ENCODE measurements around the gene FEN1.

DNA sequence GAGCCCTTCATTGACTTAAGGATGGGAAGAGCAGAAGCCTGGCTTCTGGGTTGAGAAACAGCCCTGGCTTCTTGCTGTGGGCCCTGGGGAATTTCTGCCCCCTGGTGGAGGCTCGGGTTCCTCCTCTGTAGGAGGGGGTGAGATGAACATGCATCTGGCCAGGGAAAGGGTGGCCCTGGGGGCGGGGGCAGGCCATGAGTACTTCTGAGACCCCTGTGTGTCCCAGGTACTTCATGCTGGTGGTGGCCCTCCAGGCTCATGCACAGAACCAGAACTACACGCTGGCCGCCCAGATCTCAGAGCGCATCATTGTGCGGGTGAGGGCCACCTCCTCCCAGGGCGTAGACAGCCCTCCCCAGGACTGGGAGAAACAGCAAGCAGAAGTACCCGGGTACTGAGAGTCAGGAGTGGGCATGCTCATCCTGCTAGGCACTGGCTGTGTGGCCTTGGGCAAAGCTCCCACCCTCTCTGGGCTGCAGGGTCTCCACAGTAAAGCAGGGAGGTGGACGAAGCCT, 16.1 kb upstream of the FEN1 start:
- TF ChIP-seq, protein P1, sequence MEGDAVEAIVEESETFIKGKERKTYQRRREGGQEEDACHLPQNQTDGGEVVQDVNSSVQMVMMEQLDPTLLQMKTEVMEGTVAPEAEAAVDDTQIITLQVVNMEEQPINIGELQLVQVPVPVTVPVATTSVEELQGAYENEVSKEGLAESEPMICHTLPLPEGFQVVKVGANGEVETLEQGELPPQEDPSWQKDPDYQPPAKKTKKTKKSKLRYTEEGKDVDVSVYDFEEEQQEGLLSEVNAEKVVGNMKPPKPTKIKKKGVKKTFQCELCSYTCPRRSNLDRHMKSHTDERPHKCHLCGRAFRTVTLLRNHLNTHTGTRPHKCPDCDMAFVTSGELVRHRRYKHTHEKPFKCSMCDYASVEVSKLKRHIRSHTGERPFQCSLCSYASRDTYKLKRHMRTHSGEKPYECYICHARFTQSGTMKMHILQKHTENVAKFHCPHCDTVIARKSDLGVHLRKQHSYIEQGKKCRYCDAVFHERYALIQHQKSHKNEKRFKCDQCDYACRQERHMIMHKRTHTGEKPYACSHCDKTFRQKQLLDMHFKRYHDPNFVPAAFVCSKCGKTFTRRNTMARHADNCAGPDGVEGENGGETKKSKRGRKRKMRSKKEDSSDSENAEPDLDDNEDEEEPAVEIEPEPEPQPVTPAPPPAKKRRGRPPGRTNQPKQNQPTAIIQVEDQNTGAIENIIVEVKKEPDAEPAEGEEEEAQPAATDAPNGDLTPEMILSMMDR (tag by site-specific recombination; IDR thresholded peaks at IDR 0.05): 0 out of 2 replicates have a peak, but pooled peaks have one; percentile 9
- TF ChIP-seq ZNF692 (tag by site-specific recombination; IDR thresholded peaks at IDR 0.05) (no peak), ZNF274 (IDR thresholded peaks at IDR 0.05; ENCODE audit: low read length) (no peak), ZNF274 (tag by site-specific recombination; IDR thresholded peaks at IDR 0.05; ENCODE audit: borderline replicate concordance) (no peak), MEIS1 (CRISPR knock-in tag; IDR thresholded peaks at IDR 0.05; ENCODE audit: borderline replicate concordance) (no peak), ZNF416 (tag by site-specific recombination; IDR thresholded peaks at IDR 0.05) (no peak), ZBTB21 (tag by site-specific recombination; IDR thresholded peaks at IDR 0.05) (no peak), MZF1 (tag by site-specific recombination; IDR thresholded peaks at IDR 0.05; ENCODE audit: borderline replicate concordance) (no peak), ZNF837 (tag by site-specific recombination; IDR thresholded peaks at IDR 0.05) (no peak), ZBTB49 (tag by site-specific recombination; IDR thresholded peaks at IDR 0.05; ENCODE audit: low read depth) (no peak)
